Measurements from ENCODE around the gene CYREN.
A peak's percentile ranks its signal among the peaks of the same experiment; 100 is the strongest.
"Not testable (repeated sequence)": the region's sequence is repeated elsewhere in the genome, so short reads cannot be mapped to it uniquely, and the experiment has no call there.

The CYREN gene

GRCh38 chr7:135158141-135158655 lies 12.3 kb downstream of the CYREN start:
- DNase-seq, result no peak

- DNase-seq, result no peak
Observed at GRCh38 chr7:135156290-135156689, 14.2 kb downstream of the CYREN start.

DNA sequence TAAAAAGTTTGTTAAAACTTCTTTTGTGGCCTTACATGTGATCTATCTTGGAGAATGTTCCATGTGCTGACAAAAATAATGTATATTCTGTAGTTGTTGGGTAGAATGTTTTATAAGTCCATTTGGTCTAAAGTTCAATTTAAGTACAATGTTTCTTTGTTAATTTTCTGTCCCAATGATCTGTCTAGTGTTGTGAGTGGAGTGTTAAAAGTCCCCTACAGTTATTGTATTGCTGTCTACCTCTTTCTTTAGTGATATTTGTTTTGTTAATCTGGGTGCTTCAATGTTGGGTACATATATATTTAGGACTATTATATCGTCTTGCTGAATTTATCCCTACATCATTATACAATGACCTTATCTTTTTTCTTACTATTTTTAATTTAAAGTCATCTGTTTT lies 15.8 kb downstream of the CYREN start:
- no peak for DNase-seq

- no peak for DNase-seq
Observed at GRCh38 chr7:135152442-135152841, 18.1 kb downstream of the CYREN start.

DNA sequence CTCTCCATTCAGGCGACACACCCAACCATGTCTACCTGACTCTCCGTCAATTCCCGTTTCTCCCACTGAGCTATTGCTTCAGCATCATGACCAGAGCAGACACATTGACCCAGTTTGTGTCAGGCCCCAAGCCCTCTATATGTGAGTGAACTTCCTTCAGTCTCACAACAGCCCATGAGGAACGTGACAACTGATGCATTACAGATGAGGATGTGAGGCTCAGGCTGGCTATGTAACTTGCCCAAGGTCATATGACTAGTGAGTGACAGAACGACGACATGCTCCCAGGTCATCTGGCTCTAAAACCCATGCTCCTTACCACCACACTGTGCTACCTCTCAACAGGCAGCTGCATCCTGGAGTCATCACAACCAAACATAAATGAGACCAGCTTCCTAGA lies 19.0 kb downstream of the CYREN start:
- DNase-seq, result no peak

- DNase-seq, result no peak
Observed at GRCh38 chr7:135151132-135151531, 19.4 kb downstream of the CYREN start.

GRCh38 chr7:135150072-135150782 lies 20.3 kb downstream of the CYREN start:
- DNase-seq, result no peak

DNA sequence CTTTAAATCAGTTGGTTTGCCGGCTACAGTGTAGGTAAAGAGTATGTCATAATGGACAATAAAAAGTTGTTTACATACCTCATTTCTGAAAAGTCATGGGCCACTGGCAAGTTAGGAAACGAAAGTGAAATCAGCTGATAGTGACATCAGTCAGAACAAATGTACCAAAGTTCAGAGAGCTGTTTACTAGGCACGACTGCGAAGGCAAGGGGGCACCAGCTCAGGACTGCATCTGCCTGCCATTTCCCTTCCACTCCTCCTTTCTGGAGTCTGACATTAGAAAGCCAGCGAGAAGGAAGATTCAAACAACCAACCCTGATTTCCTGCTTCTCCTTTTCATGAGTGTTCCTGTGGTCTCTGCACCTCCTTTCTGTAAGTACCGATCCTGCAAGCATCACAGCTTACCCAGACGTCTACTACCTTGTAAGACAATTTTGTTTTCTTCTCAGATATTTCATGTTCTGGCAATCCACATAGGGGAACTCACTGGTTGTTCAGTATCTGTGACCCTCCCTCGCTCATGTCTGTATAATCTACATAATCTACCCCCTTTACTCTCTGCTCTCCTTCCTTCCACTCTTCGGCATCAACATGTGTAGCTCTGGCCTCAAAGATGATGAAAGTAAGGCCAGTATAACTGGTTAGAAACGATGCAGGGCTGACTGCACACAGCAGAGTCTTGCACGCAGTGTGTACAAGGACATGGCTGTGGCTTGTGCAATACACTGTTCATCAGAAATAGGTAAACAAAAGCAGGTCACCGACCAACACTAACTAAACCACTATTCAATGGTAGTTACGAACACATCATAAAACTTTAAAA lies 22.4 kb downstream of the CYREN start, which contains the start of gene TMEM140:
TSS of gene TMEM140 (plus strand) at position 174 of the 823 bp plus-strand sequence. CDS start 16,370 bp downstream, outside the sequence.
- DNase-seq, result peak; percentile 60

DNA sequence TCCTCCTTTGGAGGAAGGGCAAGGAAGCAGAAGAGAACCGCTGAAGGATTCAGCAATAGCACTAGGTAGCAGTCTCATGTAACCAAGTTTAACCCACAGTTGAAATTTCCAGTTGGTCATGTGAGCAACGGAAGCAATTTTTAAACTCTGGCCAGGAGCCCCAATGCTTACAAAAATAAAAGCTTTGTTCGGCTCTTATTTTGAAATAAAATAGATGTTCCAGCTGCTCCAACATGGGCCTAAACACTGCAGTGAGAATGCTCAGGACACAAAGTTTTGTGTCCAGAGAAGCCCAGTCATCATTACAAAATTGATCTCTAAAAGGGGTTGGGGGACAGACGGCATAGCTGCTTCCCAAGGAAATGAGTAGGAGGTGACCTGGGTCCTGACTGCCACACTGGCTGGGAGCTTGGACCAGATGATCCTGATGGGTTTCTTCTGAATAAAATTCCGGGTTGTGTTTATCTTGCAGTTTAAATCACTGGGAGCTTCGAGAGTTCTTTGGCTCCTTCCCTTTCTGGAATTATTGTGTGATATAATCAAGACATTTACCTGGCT lies 23.1 kb downstream of the CYREN start:
- DNase-seq, result no peak

- DNase-seq, result no peak
Observed at GRCh38 chr7:135143885-135144668, 26.4 kb downstream of the CYREN start.

GRCh38 chr7:135129579-135129978 lies 40.9 kb downstream of the CYREN start:
- no peak for DNase-seq

GRCh38 chr7:135128931-135129330 lies 41.6 kb downstream of the CYREN start:
- no peak for DNase-seq

DNA sequence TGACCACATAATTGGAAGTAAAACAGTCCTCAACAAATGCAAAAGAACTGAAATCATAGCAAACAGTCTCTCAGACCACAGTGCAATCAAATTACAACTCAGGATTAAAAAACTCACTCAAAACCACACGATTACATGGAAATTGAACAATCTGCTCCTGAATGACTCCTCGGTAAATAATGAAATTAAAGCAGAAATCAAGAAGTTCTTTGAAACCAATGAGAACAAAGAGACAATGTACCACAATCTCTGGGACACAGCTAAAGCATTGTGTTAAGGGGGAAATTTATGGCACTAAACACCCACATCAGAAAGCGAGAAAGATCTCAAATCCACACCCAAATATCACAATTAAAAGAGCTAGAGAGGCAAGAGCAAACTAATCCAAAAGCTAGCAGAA lies 45.9 kb downstream of the CYREN start:
- not testable (repeated sequence) for DNase-seq

DNA sequence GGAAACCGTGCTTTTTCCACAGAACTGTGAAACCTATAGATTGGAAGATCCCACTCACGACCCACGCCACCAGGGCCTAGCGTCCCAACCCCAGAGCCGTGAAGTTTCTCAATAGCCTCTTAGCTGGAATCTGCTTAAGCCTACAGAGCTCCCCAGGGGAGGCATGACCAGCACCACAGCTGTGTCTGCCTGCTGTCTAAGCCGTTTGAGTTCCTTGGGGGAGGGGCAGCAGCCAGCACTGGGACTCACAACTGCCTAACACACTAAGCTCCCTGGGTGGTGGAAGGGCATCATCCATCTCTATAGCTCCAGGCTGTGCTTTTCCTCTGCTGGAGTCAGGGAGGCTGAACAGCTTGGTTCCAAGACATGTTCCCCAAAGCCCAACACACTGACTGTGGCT lies 48.6 kb downstream of the CYREN start:
- no peak for DNase-seq

DNA sequence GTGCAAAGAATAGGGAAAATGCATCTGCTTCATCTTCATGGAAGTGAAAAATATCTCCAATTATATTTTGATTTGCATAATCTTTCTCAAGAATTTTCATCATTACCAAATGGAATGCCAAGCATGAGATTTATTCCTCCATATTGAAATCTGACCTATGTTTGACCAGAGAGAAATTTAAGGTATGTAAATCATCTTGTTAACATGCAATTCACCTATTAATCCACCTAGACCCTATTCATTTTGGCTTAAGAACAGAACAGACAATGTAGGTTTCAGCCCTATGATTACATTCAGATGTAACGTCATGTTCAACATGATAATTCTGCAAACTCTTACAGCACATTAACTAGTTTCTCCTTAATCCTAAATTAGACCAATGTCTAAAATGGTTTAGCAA lies 53.4 kb downstream of the CYREN start:
- no peak for DNase-seq
